Measurements from ENCODE around the gene KIF9. TPM values are rescaled to one million over a fixed set of nuclear protein-coding genes. Genes with fewer than 3 reads are reported as not detected.
"Not testable (repeated sequence)": the region's sequence is repeated elsewhere in the genome, so short reads cannot be mapped to it uniquely, and the experiment has no call there.

Gene KIF9
- total and polyA plus RNA-seq, 2 of the 8 experiments (the other 6 are each of a cell fraction or from before 2014, with no cell fraction given), result 5.0 to 8.0 TPM

DNA sequence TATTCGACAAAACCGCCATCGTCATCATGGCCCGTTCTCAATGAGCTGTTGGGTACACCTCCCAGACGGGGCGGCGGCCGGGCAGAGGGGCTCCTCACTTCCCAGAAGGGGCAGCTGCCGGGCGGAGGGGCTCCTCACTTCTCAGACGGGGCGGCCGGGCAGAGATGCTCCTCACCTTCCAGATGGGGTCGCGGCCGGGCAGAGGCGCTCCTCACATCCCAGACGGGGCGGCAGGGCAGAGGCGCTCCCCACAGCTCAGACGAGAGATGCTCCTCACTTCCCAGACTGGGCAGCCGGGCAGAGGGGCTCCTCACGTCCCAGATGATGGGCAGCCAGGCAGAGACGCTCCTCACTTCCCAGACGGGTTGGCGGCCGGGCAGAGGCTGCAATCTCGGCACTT lies 26.6 kb upstream of the KIF9 start:
- H3K27ac ChIP-seq (ENCODE audit: low read depth, low read length); H3K79me1 ChIP-seq (ENCODE audit: low read depth, low read length); H4K20me1 ChIP-seq (replicated peaks in 1 of 2; ENCODE audit: control insufficient read depth in 1 of 2, insufficient read depth in 2 of 2, low read length in 2 of 2); H3K9ac ChIP-seq (replicated peaks in 1 of 4; ENCODE audit: extremely low read depth in 1 of 4, low read depth in 3 of 4, low read length in 3 of 4); H3K14ac ChIP-seq (ENCODE audit: insufficient read length); H3K4me3 ChIP-seq (ENCODE audit: extremely low read depth in 1 of 4, insufficient read depth in 2 of 4, low read depth in 3 of 4, low read length in 4 of 4); H3K36me3 ChIP-seq (ENCODE audit: control insufficient read depth in 2 of 4, insufficient read depth in 4 of 4, low read length in 3 of 4); H3K23me2 ChIP-seq (ENCODE audit: low read depth, low read length); H3K4me2 ChIP-seq (ENCODE audit: insufficient read depth in 1 of 2, low read depth in 2 of 2, low read length in 2 of 2); H3K4me1 ChIP-seq (replicated peaks in 1 of 4; ENCODE audit: control insufficient read depth in 3 of 4, insufficient read depth in 4 of 4, low read length in 3 of 4); DNase-seq (ENCODE audit: low read depth in 1 of 2, low spot score in 2 of 2); H4K8ac ChIP-seq (ENCODE audit: extremely low read depth, insufficient read depth, low read length); H3K27me3 ChIP-seq (replicated peaks in 1 of 4; ENCODE audit: control insufficient read depth in 3 of 4, extremely low read depth in 1 of 4, insufficient read depth in 3 of 4, low read length in 3 of 4); H3K4ac ChIP-seq (replicated peaks; ENCODE audit: insufficient read length, low read depth, low read length); H2BK15ac ChIP-seq (ENCODE audit: low read length); CTCF ChIA-PET (ENCODE audit: partially characterized antibody); H2BK12ac ChIP-seq (ENCODE audit: low read depth, low read length); H3K9me3 ChIP-seq (ENCODE audit: insufficient read depth in 2 of 2, low read depth in 1 of 2, low read length in 1 of 2); H2BK5ac ChIP-seq (ENCODE audit: low read depth, low read length); FAIRE-seq; H4K91ac ChIP-seq (replicated peaks; ENCODE audit: insufficient read length, low read length); H3K56ac ChIP-seq (replicated peaks; ENCODE audit: insufficient read length, low read depth, low read length); H2BK20ac ChIP-seq (ENCODE audit: low read length); H2AK5ac ChIP-seq (ENCODE audit: low read depth, low read length); H4K5ac ChIP-seq (ENCODE audit: insufficient read length, low read depth, low read length); H2BK120ac ChIP-seq (replicated peaks; ENCODE audit: low read depth, low read length); H2AFZ ChIP-seq (ENCODE audit: low read length); H3K23ac ChIP-seq (ENCODE audit: insufficient read length); H3K18ac ChIP-seq (ENCODE audit: extremely low read depth, low read length): not testable (repeated sequence)
- WGBS, 2 experiments (ENCODE audit: extremely low coverage in 1 of 2, insufficient coverage in 1 of 2, insufficient read length in 1 of 2, insufficient replicate concordance in 2 of 2, low coverage in 1 of 2, low lambda C conversion rate in 2 of 2, missing lambda C conversion rate in 1 of 2), result 98% methylated on average over 24 of the region's 28 CpGs; no CpG with 5 or more reads in 1 of the 2 experiments
- H3K79me2 ChIP-seq (ENCODE audit: control insufficient read depth in 1 of 2, insufficient read depth in 2 of 2, low read length in 2 of 2), result peaks cover 0 to 36% of the 10 kb centered on the region in 2 experiments; a peak in 2 of 4 replicates
- POLR2A ChIA-PET (ENCODE audit: partially characterized antibody), result interaction anchor here (1.5 kb wide), 1 partner anchor 10 kb away, joined by 3 read pairs; no protein-coding TSS in a partner anchor
